MCF 10A (cell line): ENCODE results near the gene HOOK2. TPM values are rescaled to one million over a fixed set of nuclear protein-coding genes. Genes with fewer than 3 reads are reported as not detected.

Source experiments
- BruUV-seq: library from RNA; stranded (reverse); fragments of 400-500 nt; replicated peaks from 2 replicates; lab custom pipeline; 2021; lab: Mats Ljungman, UMichigan
- CTCF ChIA-PET: fragments of 300-600 bp; sonication (Branson Sonifier 250); formaldehyde crosslinking; extraction: SDS; loops from one replicate; lab custom pipeline; 2021; ENCODE audit warnings: antibody characterized with exemption, inconsistent platforms; lab: Yijun Ruan, JAX
- POLR2A ChIA-PET: fragments of 300-600, 350-650 bp; sonication (Branson Sonifier 250); formaldehyde crosslinking; extraction: SDS; loops from one replicate; lab custom pipeline; 2020; ENCODE audit warnings: antibody characterized with exemption, inconsistent platforms; lab: Yijun Ruan, JAX
- DNase-seq: peaks from one replicate; pipeline ENCODE4 v3.0.0-alpha.2; 2018; ENCODE audit not compliant: unreplicated experiment
- H3K27ac Mint-ChIP-seq: one replicate; pipeline ENCODE4 v1.8.0; 2022; ENCODE audit warnings: mild to moderate bottlenecking, low read depth, mixed read lengths; ENCODE audit not compliant: unreplicated experiment
- H3K27me3 Mint-ChIP-seq: one replicate; pipeline ENCODE4 v1.8.0; 2022; ENCODE audit warnings: mixed read lengths; ENCODE audit not compliant: insufficient read depth, unreplicated experiment
- H3K36me3 Mint-ChIP-seq: one replicate; pipeline ENCODE4 v1.8.0; 2022; ENCODE audit warnings: mild to moderate bottlenecking, moderate library complexity, mixed read lengths; ENCODE audit not compliant: insufficient read depth, unreplicated experiment
- H3K4me1 Mint-ChIP-seq: one replicate; pipeline ENCODE4 v1.8.0; 2022; ENCODE audit warnings: mixed read lengths; ENCODE audit not compliant: insufficient read depth, unreplicated experiment
- H3K4me3 Mint-ChIP-seq: one replicate; pipeline ENCODE4 v1.8.0; 2022; ENCODE audit warnings: mild to moderate bottlenecking, moderate library complexity, mixed read lengths; ENCODE audit not compliant: unreplicated experiment
- H3K9me3 Mint-ChIP-seq: one replicate; pipeline ENCODE4 v1.8.0; 2022; ENCODE audit warnings: mixed read lengths; ENCODE audit not compliant: unreplicated experiment
- CTCF ChIP-seq: fragments of 200-600 bp; IDR thresholded peaks from one replicate; pipeline ENCODE4 v1.8.0; 2022; ENCODE audit warnings: antibody characterized with exemption, mild to moderate bottlenecking; ENCODE audit not compliant: unreplicated experiment
- intact Hi-C: fragments of 100-400 bp; cut with micrococcal nuclease; formaldehyde crosslinking; loops from 2 replicates; pipeline ENCODE4 v1.14.1; 2022
- total RNA-seq: library from RNA; stranded (reverse); gene quantifications from 2 replicates; pipeline ENCODE4 v1.2.3, GENCODE V29; 2022

Gene HOOK2
- total RNA-seq, 1 experiment from 2014 or later, result 31.6 TPM

- Mint-ChIP-seq H3K27ac (peak within 1 kb of the TSS; percentile 95), H3K9me3 (no peaks in the 10 kb centered on the region), H3K4me1 (peaks cover 41% of the 10 kb centered on the region), H3K4me3 (peak within 1 kb of the TSS; percentile 94), H3K27me3 (no peaks in the 10 kb centered on the region), H3K36me3 (peaks cover 60% of the 10 kb centered on the region)
- no TSS peak for BruUV-seq
- no peak for TF ChIP-seq CTCF
- intact Hi-C loops, result loop anchor here (5.0 kb wide), 1 partner anchor 69 kb away; the partner anchor contains the start of gene TNPO2
- ChIA-PET POLR2A (interaction anchor here (0.6 to 8.4 kb wide), 28 partner anchors 8 to 1055 kb away, joined by 3 to 410 read pairs (median 6); partner anchors contain the start of genes CALR, DNASE2, GET3 and HOOK2), CTCF (interaction anchor here (0.6 to 14.5 kb wide), 7 partner anchors 16 to 146 kb away, joined by 3 to 307 read pairs (median 4); partner anchors contain the start of gene HOOK2)
- DNase-seq, result peak; percentile 98
Measured at GRCh38 chr19:12791345-12792050, 16.1 kb upstream of the HOOK2 start, which contains the start of gene JUNB. JUNB (plus strand) TSS chr19:12791486; CDS start chr19:12791772, 286 bp downstream.

GRCh38 chr19:12790628-12791344, 15.4 kb upstream of the HOOK2 start:
- H3K4me3 Mint-ChIP-seq, result peak overlapping the region; percentile 94
- peaks cover 34% of the 10 kb centered on the region for H3K4me1 Mint-ChIP-seq
- no TSS peak for BruUV-seq
- intact Hi-C loops, result loop anchor here (1.0 to 5.0 kb wide), 2 partner anchors 12 to 68 kb away; partner anchors contain the start of gene TNPO2
- no peak for TF ChIP-seq CTCF
- ChIA-PET POLR2A (interaction anchor here (0.6 to 8.4 kb wide), 17 partner anchors 7 to 1056 kb away, joined by 3 to 410 read pairs (median 6); partner anchors contain the start of genes GET3, HOOK2, PRDX2 and RNASEH2A), CTCF (interaction anchor here (0.5 to 14.5 kb wide), 6 partner anchors 15 to 364 kb away, joined by 3 to 307 read pairs (median 5); partner anchors contain the start of gene HOOK2)
- H3K36me3 Mint-ChIP-seq, result peaks cover 55% of the 10 kb centered on the region
- H3K9me3 Mint-ChIP-seq, result no peaks in the 10 kb centered on the region
- no peaks in the 10 kb centered on the region for H3K27me3 Mint-ChIP-seq
- peak overlapping the region; percentile 95 for H3K27ac Mint-ChIP-seq
- DNase-seq, result no peak

DNA sequence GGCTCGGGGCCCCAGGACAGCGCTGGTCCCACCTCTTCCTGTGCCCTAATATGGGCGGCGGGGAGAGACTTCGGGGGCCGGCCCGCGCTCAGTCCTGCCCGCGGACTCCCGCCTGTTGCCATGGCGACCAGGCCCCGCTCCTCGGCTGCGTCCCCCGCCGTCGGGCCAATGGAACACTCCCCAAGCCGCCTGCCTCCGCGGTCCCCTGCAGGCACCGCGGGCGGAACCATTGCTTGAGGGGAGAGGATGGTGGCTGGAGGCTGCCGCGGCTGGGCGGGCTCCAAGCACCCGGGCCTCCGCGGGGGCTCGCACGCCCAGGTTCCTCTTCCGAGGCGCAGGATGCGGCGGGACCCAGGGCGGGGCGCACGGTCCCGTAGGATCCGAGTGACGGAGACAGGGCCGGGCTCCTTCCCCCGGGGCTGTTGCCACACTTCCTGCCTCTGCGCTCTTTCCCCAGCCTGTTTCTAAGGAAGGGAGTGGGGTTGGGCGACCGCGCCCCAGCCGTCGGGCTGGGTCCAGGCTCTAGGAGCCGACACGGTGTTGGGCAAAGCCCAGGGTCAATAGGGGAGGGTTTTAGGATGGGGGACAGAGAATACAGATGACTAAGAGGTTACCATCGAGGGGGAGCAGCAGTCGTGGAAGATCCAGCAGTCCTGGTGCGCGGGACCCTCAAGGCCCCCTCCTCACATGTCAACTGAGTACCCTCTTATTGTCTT, 14.7 kb upstream of the HOOK2 start:
- BruUV-seq, result no TSS peak
- H3K4me3 Mint-ChIP-seq, result peak overlapping the region; percentile 94
- CTCF ChIA-PET, result interaction anchor here (0.5 to 14.5 kb wide), 8 partner anchors 13 to 364 kb away, joined by 3 to 307 read pairs (median 6); partner anchors contain the start of gene HOOK2
- intact Hi-C loops, result loop anchor here (1.0 to 5.0 kb wide), 2 partner anchors 12 to 68 kb away; partner anchors contain the start of gene TNPO2
- H3K27me3 Mint-ChIP-seq, result no peaks in the 10 kb centered on the region
- no peak for TF ChIP-seq CTCF
- H3K36me3 Mint-ChIP-seq, result peaks cover 48% of the 10 kb centered on the region
- peak overlapping the region; percentile 98 for H3K27ac Mint-ChIP-seq
- POLR2A ChIA-PET, result interaction anchor here (0.6 to 8.4 kb wide), 16 partner anchors 7 to 179 kb away, joined by 3 to 410 read pairs (median 10); partner anchors contain the start of genes GCDH, GET3, HOOK2 and PRDX2
- peaks cover 31% of the 10 kb centered on the region for H3K4me1 Mint-ChIP-seq
- peak; percentile 98 for DNase-seq
- no peaks in the 10 kb centered on the region for H3K9me3 Mint-ChIP-seq
